Stimulated activated CD4-positive, alpha-beta T cell treated with anti-CD3 and anti-CD28 coated beads, Interleukin-1b, Interleukin-23, amount 100 ng/mL, for 4 hours (primary cell): ENCODE measurements around the gene HMGXB3.

ENCODE experiments used
- DNase-seq, 2 donors: peaks; one replicate each; pipeline ENCODE4 v3.0.0-alpha.2; 2020; ENCODE audit warnings: low read depth in 2 of 2

Gene HMGXB3

GRCh38 chr5:150053713-150054392 is 53.3 kb downstream of the HMGXB3 start:
- DNase-seq: no peak

GRCh38 chr5:150054569-150054968 is 54.0 kb downstream of the HMGXB3 start:
- DNase-seq: no peak

- DNase-seq: no peak
Measured at GRCh38 chr5:150055326-150056074, 55.0 kb downstream of the HMGXB3 start.

- no peak for DNase-seq
Measured at GRCh38 chr5:150056075-150056443, 55.5 kb downstream of the HMGXB3 start.

GRCh38 chr5:150057052-150057451 is 56.5 kb downstream of the HMGXB3 start:
- no peak for DNase-seq

GRCh38 chr5:150057511-150057910 is 57.0 kb downstream of the HMGXB3 start:
- DNase-seq: no peak

GRCh38 chr5:150057996-150058395 is 57.5 kb downstream of the HMGXB3 start:
- DNase-seq: no peak

GRCh38 chr5:150058480-150059126 is 58.1 kb downstream of the HMGXB3 start:
- DNase-seq: no peak

- DNase-seq: no peak
Measured at GRCh38 chr5:150059623-150060022, 59.1 kb downstream of the HMGXB3 start.

GRCh38 chr5:150060471-150060870 is 59.9 kb downstream of the HMGXB3 start:
- no peak for DNase-seq

- no peak for DNase-seq
Measured at GRCh38 chr5:150061538-150061995, 61.0 kb downstream of the HMGXB3 start.

- no peak for DNase-seq
Measured at GRCh38 chr5:150062216-150062922, 61.8 kb downstream of the HMGXB3 start.

GRCh38 chr5:150063638-150064037 is 63.1 kb downstream of the HMGXB3 start:
- no peak for DNase-seq

- no peak for DNase-seq
Measured at GRCh38 chr5:150064681-150065220, 64.2 kb downstream of the HMGXB3 start.

- no peak for DNase-seq
Measured at GRCh38 chr5:150065346-150065745, 64.8 kb downstream of the HMGXB3 start.

- no peak for DNase-seq
Measured at GRCh38 chr5:150065886-150066285, 65.3 kb downstream of the HMGXB3 start.

- DNase-seq: no peak
Measured at GRCh38 chr5:150066436-150066835, 65.9 kb downstream of the HMGXB3 start.

- DNase-seq: no peak
Measured at GRCh38 chr5:150066901-150067396, 66.4 kb downstream of the HMGXB3 start.

- DNase-seq: no peak
Measured at GRCh38 chr5:150067405-150067960, 66.9 kb downstream of the HMGXB3 start.

GRCh38 chr5:150068071-150068470 is 67.5 kb downstream of the HMGXB3 start:
- DNase-seq: no peak

GRCh38 chr5:150068472-150068871 is 67.9 kb downstream of the HMGXB3 start:
- no peak for DNase-seq
